Thoracic aorta (tissue), 2 donors: ENCODE results near the gene SERPINA3. TPM values are rescaled to one million over a fixed set of nuclear protein-coding genes. Genes with fewer than 3 reads are reported as not detected.

Experiments used
- ATAC-seq: fragments of 150-250 bp; one replicate; pipeline ENCODE4 v1.8.0; 2017; ENCODE audit warnings: low read depth; ENCODE audit not compliant: insufficient number of reproducible peaks, low FRiP score
- DNase-seq: peaks from one replicate; pipeline ENCODE4 v3.0.0-alpha.2; 2020; ENCODE audit warnings: low spot score
- H3K27ac ChIP-seq, 2 donors: fragments of 200-600 bp; sonication (generic); 1 replicate in 1 of 2; 2 replicates in 1 of 2; pipeline ENCODE4 v1.5.1; 2016; ENCODE audit warnings: mild to moderate bottlenecking in 2 of 2, moderate library complexity in 2 of 2
- H3K27me3 ChIP-seq: fragments of 200-600 bp; sonication (generic); replicated peaks from 2 replicates; pipeline ENCODE4 v1.6.0; 2016; ENCODE audit warnings: mild to moderate bottlenecking; ENCODE audit not compliant: insufficient read depth
- H3K36me3 ChIP-seq: fragments of 200-600 bp; sonication (generic); one replicate; pipeline ENCODE4 v1.5.1; 2016
- H3K4me1 ChIP-seq, 2 donors: fragments of 200-600 bp; sonication (generic); 1 replicate in 1 of 2; 2 replicates in 1 of 2; pipeline versions ENCODE4 v1.5.1 to v1.6.0; 2016; ENCODE audit warnings: low read depth in 2 of 2, mild to moderate bottlenecking in 1 of 2; ENCODE audit not compliant: control insufficient read depth in 1 of 2
- H3K4me3 ChIP-seq: fragments of 200-600 bp; sonication (generic); 2 replicates; pipeline ENCODE4 v1.5.1; 2016; ENCODE audit warnings: mild to moderate bottlenecking
- H3K9me3 ChIP-seq: fragments of 200-600 bp; sonication (generic); 2 replicates; pipeline ENCODE4 v1.5.1; 2016
- CTCF ChIP-seq: fragments of 200-600 bp; sonication (generic); IDR thresholded peaks from one replicate; pipeline ENCODE4 v1.5.1; 2019; ENCODE audit warnings: antibody characterized with exemption
- total RNA-seq, 2 donors: library from RNA; depleted of rRNA; stranded (reverse); fragments of >200 nt; gene quantifications; one replicate each; pipeline versions ENCODE4 v1.1.0 to v1.2.3, GENCODE V29; 2016

Gene SERPINA3
- total RNA-seq, 2 donors from 2014 or later = 140 to 252 TPM

GRCh38 chr14:94581127-94581999 lies 30.8 kb upstream of the SERPINA3 start, which contains the start of gene SERPINA5:
SERPINA5 (plus strand) TSS chr14:94581426; CDS start chr14:94587363, 5,937 bp downstream.
- no peak for TF ChIP-seq CTCF
- no peaks in the 10 kb centered on the region for H3K4me1 ChIP-seq
- H3K27ac ChIP-seq = no peak within 1 kb of the TSS
- H3K27me3 ChIP-seq = no peaks in the 10 kb centered on the region
- H3K4me3 ChIP-seq = no peak within 1 kb of the TSS
- DNase-seq (no peak), ATAC-seq (no peak)
- H3K9me3 ChIP-seq = no peaks in the 10 kb centered on the region
- no peaks in the 10 kb centered on the region for H3K36me3 ChIP-seq

GRCh38 chr14:94582199-94582750 lies 29.9 kb upstream of the SERPINA3 start:
- no peaks in the 10 kb centered on the region for H3K27me3 ChIP-seq
- TF ChIP-seq CTCF = no peak
- ATAC-seq (no peak), DNase-seq (no peak)
- H3K36me3 ChIP-seq = no peaks in the 10 kb centered on the region
- no peak overlapping the region for H3K27ac ChIP-seq
- no peak overlapping the region for H3K4me3 ChIP-seq
- H3K9me3 ChIP-seq = no peaks in the 10 kb centered on the region
- no peaks in the 10 kb centered on the region for H3K4me1 ChIP-seq

GRCh38 chr14:94582851-94583250 lies 29.3 kb upstream of the SERPINA3 start:
- no peak for TF ChIP-seq CTCF
- Histone ChIP-seq H3K9me3 (no peaks in the 10 kb centered on the region), H3K27me3 (no peaks in the 10 kb centered on the region), H3K36me3 (no peaks in the 10 kb centered on the region), H3K27ac (no peak overlapping the region), H3K4me3 (no peak overlapping the region), H3K4me1 (no peaks in the 10 kb centered on the region)
- ATAC-seq (peak; percentile 39), DNase-seq (no peak)

GRCh38 chr14:94583557-94583956 lies 28.6 kb upstream of the SERPINA3 start:
- Histone ChIP-seq H3K36me3 (no peaks in the 10 kb centered on the region), H3K27ac (no peak overlapping the region), H3K27me3 (no peaks in the 10 kb centered on the region), H3K4me1 (no peaks in the 10 kb centered on the region), H3K9me3 (no peaks in the 10 kb centered on the region), H3K4me3 (no peak overlapping the region)
- ATAC-seq = no peak
- no peak for DNase-seq
- no peak for TF ChIP-seq CTCF

- DNase-seq = no peak
Measured at GRCh38 chr14:94584591-94585280, 27.5 kb upstream of the SERPINA3 start.

More at GRCh38 chr14:94584591-94585280, 27.5 kb upstream of the SERPINA3 start:
- ATAC-seq = no peak
- H3K4me1 ChIP-seq = no peaks in the 10 kb centered on the region
- H3K4me3 ChIP-seq = no peak overlapping the region
- H3K36me3 ChIP-seq = no peaks in the 10 kb centered on the region
- no peaks in the 10 kb centered on the region for H3K27me3 ChIP-seq
- no peak for TF ChIP-seq CTCF
- no peak overlapping the region for H3K27ac ChIP-seq
- H3K9me3 ChIP-seq = no peaks in the 10 kb centered on the region
